Activated CD8-positive, alpha-beta memory T cell treated with anti-CD3 and anti-CD28 coated beads, Interleukin-2, amount 10 ng/mL, durations not matched to agents 7 days and 5 days (primary cell): ENCODE results near the gene WDFY3. TPM values are rescaled to one million over a fixed set of nuclear protein-coding genes. Genes with fewer than 3 reads are reported as not detected.

ENCODE experiments used
- ATAC-seq: fragments of 150-1000 bp; cut with Tn5 transposase; one replicate; pipeline ENCODE4 v1.10.0; 2021; ENCODE audit warnings: moderate library complexity
- CTCF ChIA-PET: fragments of 350-600 bp; sonication (Branson Sonifier 250); formaldehyde crosslinking; loops from one replicate; lab custom pipeline; 2021; ENCODE audit warnings: antibody characterized with exemption; lab: Charles Lee
- DNase-seq: peaks from one replicate; pipeline ENCODE4 v3.0.0-alpha.2; 2020
- H3K27ac Mint-ChIP-seq: one replicate; pipeline ENCODE4 v1.8.0; 2021; ENCODE audit warnings: mild to moderate bottlenecking, mixed read lengths
- H3K27me3 Mint-ChIP-seq: one replicate; pipeline ENCODE4 v1.8.0; 2021; ENCODE audit warnings: mixed read lengths
- H3K36me3 Mint-ChIP-seq: one replicate; pipeline ENCODE4 v1.8.0; 2021; ENCODE audit warnings: mild to moderate bottlenecking, mixed read lengths
- H3K4me1 Mint-ChIP-seq: one replicate; pipeline ENCODE4 v1.8.0; 2021; ENCODE audit warnings: mixed read lengths
- H3K4me3 Mint-ChIP-seq: one replicate; pipeline ENCODE4 v1.8.0; 2021; ENCODE audit warnings: mild to moderate bottlenecking, moderate library complexity, mixed read lengths
- H3K9me3 Mint-ChIP-seq: one replicate; pipeline ENCODE4 v1.8.0; 2022; ENCODE audit warnings: low read depth, mixed read lengths
- total RNA-seq, 2 experiments: library from RNA; stranded (reverse); gene quantifications; one replicate each; pipeline ENCODE4 v1.2.3, GENCODE V29; 2021

The WDFY3 gene
- total RNA-seq, 2 experiments from 2014 or later: 0.09 to 0.66 TPM

GRCh38 chr4:84887824-84888223 is 78.7 kb downstream of the WDFY3 start:
- H3K4me3 Mint-ChIP-seq: no peak overlapping the region
- CTCF ChIA-PET: no interaction called here
- ATAC-seq (no peak), DNase-seq (no peak)
- H3K27ac Mint-ChIP-seq: no peak overlapping the region
- no peaks in the 10 kb centered on the region for H3K9me3 Mint-ChIP-seq
- H3K4me1 Mint-ChIP-seq: no peaks in the 10 kb centered on the region
- no peaks in the 10 kb centered on the region for H3K27me3 Mint-ChIP-seq
- H3K36me3 Mint-ChIP-seq: no peaks in the 10 kb centered on the region

- no peaks in the 10 kb centered on the region for H3K36me3 Mint-ChIP-seq
- H3K4me1 Mint-ChIP-seq: no peaks in the 10 kb centered on the region
- no peak overlapping the region for H3K4me3 Mint-ChIP-seq
- no peaks in the 10 kb centered on the region for H3K27me3 Mint-ChIP-seq
- CTCF ChIA-PET: no interaction called here
- H3K27ac Mint-ChIP-seq: no peak overlapping the region
- ATAC-seq: no peak
- peaks cover 2% of the 10 kb centered on the region for H3K9me3 Mint-ChIP-seq
- DNase-seq: no peak
Measured at GRCh38 chr4:84879651-84880200, 86.8 kb downstream of the WDFY3 start.

GRCh38 chr4:84878546-84878945 is 87.9 kb downstream of the WDFY3 start:
- H3K27ac Mint-ChIP-seq: no peak overlapping the region
- no peaks in the 10 kb centered on the region for H3K4me1 Mint-ChIP-seq
- CTCF ChIA-PET: no interaction called here
- no peak for ATAC-seq
- peaks cover 2% of the 10 kb centered on the region for H3K9me3 Mint-ChIP-seq
- DNase-seq: no peak
- H3K4me3 Mint-ChIP-seq: no peak overlapping the region
- H3K36me3 Mint-ChIP-seq: no peaks in the 10 kb centered on the region
- no peaks in the 10 kb centered on the region for H3K27me3 Mint-ChIP-seq

- no peaks in the 10 kb centered on the region for H3K27me3 Mint-ChIP-seq
- no peaks in the 10 kb centered on the region for H3K4me1 Mint-ChIP-seq
- no peaks in the 10 kb centered on the region for H3K36me3 Mint-ChIP-seq
- H3K27ac Mint-ChIP-seq: no peak overlapping the region
- ATAC-seq (no peak), DNase-seq (no peak)
- H3K4me3 Mint-ChIP-seq: no peak overlapping the region
- CTCF ChIA-PET: no interaction called here
- peaks cover 2% of the 10 kb centered on the region for H3K9me3 Mint-ChIP-seq
Measured at GRCh38 chr4:84878090-84878489, 88.4 kb downstream of the WDFY3 start.

- CTCF ChIA-PET: no interaction called here
- H3K4me1 Mint-ChIP-seq: no peaks in the 10 kb centered on the region
- H3K27me3 Mint-ChIP-seq: no peaks in the 10 kb centered on the region
- peaks cover 2% of the 10 kb centered on the region for H3K9me3 Mint-ChIP-seq
- DNase-seq (no peak), ATAC-seq (no peak)
- no peak overlapping the region for H3K4me3 Mint-ChIP-seq
- no peaks in the 10 kb centered on the region for H3K36me3 Mint-ChIP-seq
- H3K27ac Mint-ChIP-seq: no peak overlapping the region
Measured at GRCh38 chr4:84877051-84877833, 89.2 kb downstream of the WDFY3 start.

GRCh38 chr4:84875636-84876371 is 90.7 kb downstream of the WDFY3 start:
- Mint-ChIP-seq H3K9me3 (peaks cover 4% of the 10 kb centered on the region), H3K27ac (no peak overlapping the region), H3K4me1 (no peaks in the 10 kb centered on the region), H3K36me3 (no peaks in the 10 kb centered on the region), H3K27me3 (no peaks in the 10 kb centered on the region), H3K4me3 (no peak overlapping the region)
- ATAC-seq: no peak
- CTCF ChIA-PET: no interaction called here
- DNase-seq: no peak

GRCh38 chr4:84874619-84875018 is 91.9 kb downstream of the WDFY3 start:
- ATAC-seq (no peak), DNase-seq (no peak)
- Mint-ChIP-seq H3K9me3 (peaks cover 4% of the 10 kb centered on the region), H3K4me1 (no peaks in the 10 kb centered on the region), H3K4me3 (no peak overlapping the region), H3K27ac (no peak overlapping the region), H3K36me3 (no peaks in the 10 kb centered on the region), H3K27me3 (no peaks in the 10 kb centered on the region)
- CTCF ChIA-PET: no interaction called here

GRCh38 chr4:84870398-84871163 is 95.9 kb downstream of the WDFY3 start:
- CTCF ChIA-PET: no interaction called here
- H3K27ac Mint-ChIP-seq: no peak overlapping the region
- H3K27me3 Mint-ChIP-seq: no peaks in the 10 kb centered on the region
- ATAC-seq (no peak), DNase-seq (no peak)
- H3K36me3 Mint-ChIP-seq: no peaks in the 10 kb centered on the region
- H3K9me3 Mint-ChIP-seq: peaks cover 2% of the 10 kb centered on the region
- no peaks in the 10 kb centered on the region for H3K4me1 Mint-ChIP-seq
- H3K4me3 Mint-ChIP-seq: no peak overlapping the region

GRCh38 chr4:84866295-84866694 is 100.2 kb downstream of the WDFY3 start:
- no peak overlapping the region for H3K27ac Mint-ChIP-seq
- no peaks in the 10 kb centered on the region for H3K4me1 Mint-ChIP-seq
- H3K9me3 Mint-ChIP-seq: no peaks in the 10 kb centered on the region
- no peaks in the 10 kb centered on the region for H3K36me3 Mint-ChIP-seq
- no peak overlapping the region for H3K4me3 Mint-ChIP-seq
- DNase-seq (no peak), ATAC-seq (no peak)
- CTCF ChIA-PET: no interaction called here
- no peaks in the 10 kb centered on the region for H3K27me3 Mint-ChIP-seq

- no peak for DNase-seq
- Mint-ChIP-seq H3K4me3 (no peak overlapping the region), H3K4me1 (no peaks in the 10 kb centered on the region), H3K27ac (no peak overlapping the region), H3K36me3 (no peaks in the 10 kb centered on the region), H3K9me3 (no peaks in the 10 kb centered on the region), H3K27me3 (no peaks in the 10 kb centered on the region)
- ATAC-seq: no peak
- CTCF ChIA-PET: no interaction called here
Measured at GRCh38 chr4:84865600-84865999, 100.9 kb downstream of the WDFY3 start.

- H3K4me1 Mint-ChIP-seq: no peaks in the 10 kb centered on the region
- no peak for ATAC-seq
- no peak for DNase-seq
- H3K27ac Mint-ChIP-seq: no peak overlapping the region
- CTCF ChIA-PET: no interaction called here
- no peak overlapping the region for H3K4me3 Mint-ChIP-seq
- H3K27me3 Mint-ChIP-seq: no peaks in the 10 kb centered on the region
- no peaks in the 10 kb centered on the region for H3K36me3 Mint-ChIP-seq
- no peaks in the 10 kb centered on the region for H3K9me3 Mint-ChIP-seq
Measured at GRCh38 chr4:84862064-84862463, 104.4 kb downstream of the WDFY3 start.

- Mint-ChIP-seq H3K4me3 (no peak overlapping the region), H3K4me1 (no peaks in the 10 kb centered on the region), H3K27ac (no peak overlapping the region), H3K9me3 (no peaks in the 10 kb centered on the region), H3K27me3 (no peaks in the 10 kb centered on the region), H3K36me3 (no peaks in the 10 kb centered on the region)
- no peak for DNase-seq
- no peak for ATAC-seq
- CTCF ChIA-PET: no interaction called here
Measured at GRCh38 chr4:84857296-84857695, 109.2 kb downstream of the WDFY3 start.

- Mint-ChIP-seq H3K27me3 (no peaks in the 10 kb centered on the region), H3K9me3 (no peaks in the 10 kb centered on the region), H3K36me3 (no peaks in the 10 kb centered on the region), H3K4me3 (no peak overlapping the region), H3K27ac (no peak overlapping the region), H3K4me1 (no peaks in the 10 kb centered on the region)
- ATAC-seq (no peak), DNase-seq (no peak)
- CTCF ChIA-PET: no interaction called here
Measured at GRCh38 chr4:84856468-84857049, 109.9 kb downstream of the WDFY3 start.
